HG03108 (cell line): ENCODE measurements around the gene ZDHHC16.
"Not testable (repeated sequence)": the region's sequence is repeated elsewhere in the genome, so short reads cannot be mapped to it uniquely, and the experiment has no call there.

Experiments used
- ATAC-seq: cut with Tn5 transposase; IDR thresholded peaks from one replicate; pipeline ENCODE4 v1.9.1; 2021; ENCODE audit warnings: moderate library complexity; ENCODE audit not compliant: unreplicated experiment

Gene ZDHHC16

DNA sequence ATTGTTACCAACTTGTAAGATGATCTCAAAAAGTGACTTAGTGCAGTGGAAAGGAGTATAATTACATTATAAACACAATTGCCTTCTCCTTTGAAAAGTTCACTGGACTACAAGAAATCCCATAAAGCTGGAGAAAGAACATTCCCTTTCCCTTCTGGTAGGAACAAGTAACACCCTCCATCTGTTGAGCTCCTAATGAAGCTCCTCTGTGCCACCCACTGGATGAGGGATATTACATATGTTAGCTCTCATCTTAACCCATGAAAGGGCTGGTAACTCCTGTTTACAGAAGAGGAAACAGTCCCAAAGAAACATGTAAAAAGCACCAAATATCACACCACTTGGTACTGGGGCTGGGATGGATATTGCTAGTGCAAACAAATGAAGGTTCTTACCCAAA is 11.9 kb upstream of the ZDHHC16 start:
- no peak for ATAC-seq

DNA sequence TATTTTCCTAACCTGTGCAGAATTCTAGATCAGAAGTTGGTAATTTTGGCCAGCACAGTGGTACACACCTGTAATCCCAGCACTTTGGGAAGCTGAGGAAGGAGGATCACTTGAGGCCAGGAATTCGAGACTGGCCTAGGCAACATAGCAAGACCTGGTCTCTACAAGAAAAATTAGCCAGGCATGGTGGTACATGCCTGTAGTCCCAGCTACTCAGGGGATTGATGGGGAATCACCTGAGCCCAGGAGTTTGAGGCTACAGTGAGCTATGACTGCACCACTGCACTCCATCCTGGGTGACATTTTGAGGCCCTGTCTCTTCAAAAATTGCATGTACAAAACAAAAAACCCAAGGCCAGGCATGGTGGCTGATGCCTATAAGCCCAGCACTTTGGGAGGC is 11.4 kb upstream of the ZDHHC16 start:
- ATAC-seq = no peak

GRCh38 chr10:97435211-97435610 is 10.8 kb upstream of the ZDHHC16 start:
- no peak for ATAC-seq

- ATAC-seq = no peak
Observed at GRCh38 chr10:97442277-97442676, 3.7 kb upstream of the ZDHHC16 start.

GRCh38 chr10:97444212-97444611 is 1.8 kb upstream of the ZDHHC16 start:
- ATAC-seq = no peak

- ATAC-seq = no peak
Observed at GRCh38 chr10:97445357-97445721, 636 bp upstream of the ZDHHC16 start.

GRCh38 chr10:97450828-97451227 is 4.9 kb downstream of the ZDHHC16 start:
- ATAC-seq = no peak

DNA sequence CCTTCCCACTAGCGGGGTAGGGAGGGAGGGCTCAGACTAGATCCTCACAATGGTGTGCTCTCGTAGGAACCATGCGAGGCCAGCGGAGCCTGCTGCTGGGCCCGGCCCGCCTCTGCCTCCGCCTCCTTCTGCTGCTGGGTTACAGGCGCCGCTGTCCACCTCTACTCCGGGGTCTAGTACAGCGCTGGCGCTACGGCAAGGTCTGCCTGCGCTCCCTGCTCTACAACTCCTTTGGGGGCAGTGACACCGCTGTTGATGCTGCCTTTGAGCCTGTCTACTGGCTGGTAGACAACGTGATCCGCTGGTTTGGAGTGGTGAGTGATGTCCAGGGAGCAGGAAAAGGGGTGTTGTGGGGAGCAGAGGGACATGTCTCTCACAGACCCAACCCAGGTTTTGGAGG is 5.6 kb downstream of the ZDHHC16 start:
- no peak for ATAC-seq

GRCh38 chr10:97452352-97452751 is 6.4 kb downstream of the ZDHHC16 start:
- ATAC-seq = no peak

DNA sequence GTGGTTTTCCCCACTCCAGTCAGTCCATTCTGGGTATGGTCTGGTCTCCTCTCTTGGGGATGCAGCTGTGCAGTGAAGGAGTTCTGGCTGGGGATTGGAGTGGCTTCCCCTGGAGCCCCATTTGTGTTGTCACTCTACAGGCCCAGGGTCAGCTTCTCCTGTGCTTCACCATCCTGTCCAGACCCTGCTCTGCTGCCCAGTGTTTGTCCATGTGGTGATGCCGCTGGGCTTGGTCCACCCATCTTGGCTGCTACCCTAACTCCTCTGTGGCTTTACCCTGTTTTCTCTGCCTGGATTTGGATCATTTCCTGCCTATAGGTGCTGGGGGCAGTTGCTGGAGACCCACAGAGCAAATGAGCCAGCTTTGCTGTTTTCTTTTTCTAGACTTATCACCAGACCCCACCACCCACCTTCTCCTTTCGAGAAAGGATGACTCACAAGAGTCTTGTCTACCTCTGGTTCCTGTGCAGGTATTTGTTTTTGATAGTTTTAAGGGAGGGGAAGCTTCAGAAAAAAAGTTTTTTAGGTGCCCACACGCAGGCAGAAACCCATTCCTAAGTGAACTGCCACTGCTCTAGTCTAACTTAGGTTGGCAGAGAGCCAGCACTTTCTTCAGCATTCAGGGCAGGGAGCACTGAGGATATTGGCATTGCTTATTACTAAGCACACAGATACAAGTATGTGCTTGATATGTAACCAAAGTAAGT is 8.5 kb downstream of the ZDHHC16 start:
- no peak for ATAC-seq

DNA sequence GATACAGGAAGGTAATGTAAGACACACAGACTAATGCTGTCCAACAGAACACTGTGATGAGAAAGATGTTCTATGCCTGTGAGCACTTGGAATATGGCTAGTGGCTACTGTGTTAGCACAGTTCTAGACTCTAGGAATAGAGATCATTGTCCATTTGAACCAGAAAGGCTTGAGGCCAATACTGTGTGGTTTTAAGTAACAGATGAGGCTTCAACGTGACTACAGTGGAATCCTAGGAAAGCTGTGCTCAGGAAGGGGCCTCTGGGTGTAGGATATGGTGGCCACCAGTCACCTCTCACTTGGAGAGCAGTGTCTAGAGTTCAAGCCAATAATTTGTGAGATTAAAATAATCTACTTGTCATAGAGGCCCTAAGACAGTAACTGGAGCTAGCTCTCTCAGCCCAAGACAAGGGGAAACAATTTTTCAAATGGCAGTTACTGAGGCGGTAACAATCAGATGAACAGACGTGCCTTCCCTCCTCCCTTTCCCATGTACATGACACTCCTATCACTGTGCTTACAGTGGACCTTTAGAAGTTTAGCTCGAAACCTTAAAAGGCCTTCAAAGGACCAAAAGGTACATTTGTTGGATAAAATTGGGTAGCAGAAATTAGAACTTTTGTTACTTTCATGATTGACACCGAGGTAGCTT is 10.2 kb downstream of the ZDHHC16 start:
- no peak for ATAC-seq

- no peak for ATAC-seq
Observed at GRCh38 chr10:97456686-97457065, 10.7 kb downstream of the ZDHHC16 start.

GRCh38 chr10:97459111-97459510 is 13.1 kb downstream of the ZDHHC16 start:
- ATAC-seq = no peak

GRCh38 chr10:97459933-97460332 is 14.0 kb downstream of the ZDHHC16 start:
- ATAC-seq = no peak

GRCh38 chr10:97462309-97462708 is 16.3 kb downstream of the ZDHHC16 start:
- no peak for ATAC-seq

GRCh38 chr10:97463363-97464132 is 17.6 kb downstream of the ZDHHC16 start:
- ATAC-seq = no peak

DNA sequence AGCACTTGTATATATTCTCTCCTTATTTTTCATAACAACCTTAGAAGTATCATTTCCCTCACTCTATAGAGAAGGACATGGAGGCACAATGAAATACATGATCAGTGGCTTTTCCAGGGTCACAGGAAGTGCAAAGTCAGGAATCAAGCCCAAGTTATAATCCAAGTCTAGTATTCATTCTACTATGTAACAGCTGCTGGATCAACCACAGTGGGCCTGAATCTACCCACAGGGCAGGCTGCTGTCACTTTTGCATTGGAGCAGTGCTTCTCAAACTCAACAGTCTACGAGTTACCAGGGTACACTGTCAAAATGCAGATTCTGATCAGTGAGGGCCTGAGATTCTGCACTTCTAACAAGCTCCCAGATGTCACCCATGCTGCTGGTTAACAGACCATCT is 18.3 kb downstream of the ZDHHC16 start:
- no peak for ATAC-seq

- no peak for ATAC-seq
Observed at GRCh38 chr10:97465982-97466381, 20.0 kb downstream of the ZDHHC16 start.

DNA sequence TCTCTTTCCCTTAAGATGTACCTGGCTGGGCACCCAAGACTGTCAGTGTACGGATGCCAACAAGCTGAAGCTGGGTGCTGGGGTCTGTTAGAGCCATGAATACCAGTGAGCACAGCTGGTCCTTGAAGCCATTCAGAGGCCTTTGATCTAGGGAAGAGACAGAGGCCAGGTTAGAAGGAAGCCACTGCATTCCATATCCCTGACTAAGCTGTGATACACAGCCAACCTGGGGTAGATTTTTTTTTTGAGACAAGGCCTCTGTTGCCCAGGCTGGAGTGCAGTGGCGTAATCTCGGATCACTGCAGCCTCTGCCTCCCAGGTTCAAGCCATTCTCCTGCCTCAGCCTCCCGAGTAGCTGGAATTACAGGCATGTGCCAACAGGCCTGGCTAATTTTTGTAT is 20.8 kb downstream of the ZDHHC16 start:
- ATAC-seq = no peak

GRCh38 chr10:97468162-97468561 is 22.2 kb downstream of the ZDHHC16 start:
- ATAC-seq = no peak

GRCh38 chr10:97468781-97469180 is 22.8 kb downstream of the ZDHHC16 start:
- not testable (repeated sequence) for ATAC-seq

GRCh38 chr10:97474918-97475317 is 28.9 kb downstream of the ZDHHC16 start:
- ATAC-seq = no peak
